Kidney epithelial cell (primary cell): ENCODE data around the gene FAM193B. TPM values are rescaled to one million over a fixed set of nuclear protein-coding genes. Genes with fewer than 3 reads are reported as not detected.

ENCODE experiments used
- DNase-seq: peaks from one replicate; pipeline ENCODE4 v3.0.0-alpha.2; 2010; ENCODE audit warnings: low read depth
- H3K27me3 ChIP-seq: 2 replicates; pipeline ENCODE4 v1.6.0; 2011; ENCODE audit warnings: low read length; ENCODE audit not compliant: control insufficient read depth, insufficient read depth
- H3K36me3 ChIP-seq: 2 replicates; pipeline ENCODE4 v1.5.1; 2011; ENCODE audit warnings: low read length; ENCODE audit not compliant: control insufficient read depth, insufficient read depth
- H3K4me3 ChIP-seq: 2 replicates; pipeline ENCODE4 v1.5.1; 2011; ENCODE audit warnings: low read depth, mild to moderate bottlenecking, control low read depth, low read length
- total RNA-seq: library from RNA; depleted of rRNA; stranded (reverse); fragments of >200 nt; gene quantifications from 2 replicates; pipeline ENCODE4 v1.2.3, GENCODE V29; 2015
- TF ChIP-seq, protein P1 (sequence below): IDR thresholded peaks from 2 replicates; pipeline ENCODE4 v1.5.1; 2011; ENCODE audit warnings: mild to moderate bottlenecking, moderate library complexity, low read length, control low read depth, inconsistent platforms; ENCODE audit not compliant: insufficient read depth, poor library complexity, severe bottlenecking

The FAM193B gene
- total RNA-seq, 1 donor from 2014 or later = 29.5 TPM

DNA sequence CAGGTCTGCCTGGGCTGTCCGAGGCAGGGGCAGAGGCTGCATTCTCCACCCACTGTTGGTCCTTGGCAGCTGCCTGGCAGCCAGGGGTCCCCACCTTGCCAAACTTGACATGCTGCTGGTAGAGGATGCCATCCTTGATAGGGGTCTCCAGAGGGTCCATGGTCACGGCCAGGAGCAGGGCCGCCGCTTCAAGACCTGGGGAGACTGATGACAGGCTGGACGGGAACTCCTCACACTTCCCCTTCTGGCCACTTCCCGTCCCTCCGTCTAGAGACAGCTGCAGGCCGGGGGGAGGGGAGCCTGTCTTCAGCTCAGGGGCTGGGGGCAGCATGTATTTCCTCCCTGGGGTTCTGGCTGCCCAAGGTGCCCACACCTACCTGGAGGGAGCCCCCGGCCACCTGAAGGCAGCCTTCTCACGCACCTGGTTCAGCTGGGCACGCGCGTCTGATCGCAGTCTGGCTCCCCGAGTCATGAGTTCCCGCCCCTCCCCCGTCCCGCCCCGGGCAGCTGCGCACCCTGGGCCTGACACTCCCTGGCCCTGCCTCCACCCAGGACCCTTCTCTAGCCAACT, 44.9 kb downstream of the FAM193B start, which contains the start of gene DOK3:
DOK3 (minus strand) TSS at position 446 of the 571 bp plus-strand sequence; CDS start at position 160, 286 bp downstream.
- Histone ChIP-seq H3K4me3 (no peak within 1 kb of the TSS), H3K36me3 (peaks cover 3% of the 10 kb centered on the region), H3K27me3 (no peaks in the 10 kb centered on the region)
- TF ChIP-seq, protein P1, sequence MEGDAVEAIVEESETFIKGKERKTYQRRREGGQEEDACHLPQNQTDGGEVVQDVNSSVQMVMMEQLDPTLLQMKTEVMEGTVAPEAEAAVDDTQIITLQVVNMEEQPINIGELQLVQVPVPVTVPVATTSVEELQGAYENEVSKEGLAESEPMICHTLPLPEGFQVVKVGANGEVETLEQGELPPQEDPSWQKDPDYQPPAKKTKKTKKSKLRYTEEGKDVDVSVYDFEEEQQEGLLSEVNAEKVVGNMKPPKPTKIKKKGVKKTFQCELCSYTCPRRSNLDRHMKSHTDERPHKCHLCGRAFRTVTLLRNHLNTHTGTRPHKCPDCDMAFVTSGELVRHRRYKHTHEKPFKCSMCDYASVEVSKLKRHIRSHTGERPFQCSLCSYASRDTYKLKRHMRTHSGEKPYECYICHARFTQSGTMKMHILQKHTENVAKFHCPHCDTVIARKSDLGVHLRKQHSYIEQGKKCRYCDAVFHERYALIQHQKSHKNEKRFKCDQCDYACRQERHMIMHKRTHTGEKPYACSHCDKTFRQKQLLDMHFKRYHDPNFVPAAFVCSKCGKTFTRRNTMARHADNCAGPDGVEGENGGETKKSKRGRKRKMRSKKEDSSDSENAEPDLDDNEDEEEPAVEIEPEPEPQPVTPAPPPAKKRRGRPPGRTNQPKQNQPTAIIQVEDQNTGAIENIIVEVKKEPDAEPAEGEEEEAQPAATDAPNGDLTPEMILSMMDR = no peak
- DNase-seq = no peak

DNA sequence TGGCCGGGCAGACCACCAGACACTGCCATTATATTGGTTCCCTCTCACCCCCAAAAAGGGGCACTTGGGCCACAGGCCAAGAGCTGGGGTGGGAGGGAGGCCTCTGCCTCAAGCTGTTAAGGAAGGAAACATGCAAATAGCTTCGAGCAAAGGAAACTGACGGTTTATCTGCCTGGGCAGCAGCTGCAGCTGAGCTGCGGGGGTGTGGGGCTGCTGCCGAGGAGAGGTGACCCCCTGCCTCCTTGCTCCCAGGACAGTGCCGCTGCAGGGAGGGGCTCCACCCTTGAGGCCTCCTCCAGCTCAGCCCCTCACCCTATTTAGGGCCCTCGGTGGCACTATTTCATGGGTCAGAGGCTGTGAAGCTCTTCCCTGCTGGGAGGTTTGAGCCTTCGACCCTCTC, 45.5 kb downstream of the FAM193B start:
- no peaks in the 10 kb centered on the region for H3K27me3 ChIP-seq
- peaks cover 3% of the 10 kb centered on the region for H3K36me3 ChIP-seq
- TF ChIP-seq, protein P1 = no peak
- H3K4me3 ChIP-seq = no peak overlapping the region
- no peak for DNase-seq

DNA sequence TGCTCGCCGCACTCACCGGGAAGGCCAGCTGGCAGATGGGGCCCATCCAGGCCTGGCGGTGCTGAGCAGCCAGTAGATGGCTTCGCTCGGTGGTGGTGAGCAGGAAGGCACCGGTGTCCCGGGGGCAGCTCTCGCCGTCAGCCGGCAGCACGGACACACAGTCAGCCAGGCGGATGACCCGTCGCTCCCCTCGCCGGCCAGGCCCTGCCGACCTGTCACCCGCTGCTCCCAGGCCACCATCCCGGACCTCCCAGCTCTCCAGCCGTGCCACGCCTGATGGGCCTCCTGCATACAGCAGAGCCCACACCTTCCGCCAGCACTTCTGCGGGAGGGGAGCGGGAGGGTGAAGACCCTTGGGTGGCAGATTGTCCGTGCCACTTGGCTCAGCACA, 46.1 kb downstream of the FAM193B start:
- Histone ChIP-seq H3K27me3 (no peaks in the 10 kb centered on the region), H3K36me3 (peaks cover 3% of the 10 kb centered on the region), H3K4me3 (no peak overlapping the region)
- no peak for DNase-seq
- TF ChIP-seq, protein P1 = no peak

GRCh38 chr5:177507596-177508220, 46.7 kb downstream of the FAM193B start:
- peaks cover 3% of the 10 kb centered on the region for H3K36me3 ChIP-seq

DNA sequence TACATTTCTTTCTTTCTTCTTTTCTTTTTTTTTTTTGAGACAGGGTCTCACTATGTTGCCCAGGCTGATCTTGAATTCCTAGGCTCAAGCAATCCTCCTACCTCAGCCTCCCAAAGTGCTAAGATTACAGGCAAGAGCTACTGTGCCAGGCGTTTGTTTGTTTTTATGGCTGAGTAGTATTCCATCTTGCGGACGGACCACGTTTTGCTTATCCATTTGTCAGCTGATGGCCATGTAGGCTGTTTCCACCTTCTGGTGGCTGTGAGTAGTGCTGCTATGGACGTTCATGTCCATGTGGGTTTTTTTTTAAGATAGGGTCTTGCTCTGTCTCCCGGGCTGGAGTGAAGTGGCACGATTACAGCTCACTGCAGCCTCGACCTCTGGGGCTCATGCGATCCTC, 47.2 kb downstream of the FAM193B start:
- no peak overlapping the region for H3K4me3 ChIP-seq
- no peaks in the 10 kb centered on the region for H3K27me3 ChIP-seq
- no peaks in the 10 kb centered on the region for H3K36me3 ChIP-seq
- no peak for DNase-seq
- TF ChIP-seq, protein P1 = no peak

More at GRCh38 chr5:177507596-177508220, 46.7 kb downstream of the FAM193B start:
- Histone ChIP-seq H3K4me3 (no peak overlapping the region), H3K27me3 (no peaks in the 10 kb centered on the region)
- no peak for DNase-seq
- TF ChIP-seq, protein P1 = no peak

DNA sequence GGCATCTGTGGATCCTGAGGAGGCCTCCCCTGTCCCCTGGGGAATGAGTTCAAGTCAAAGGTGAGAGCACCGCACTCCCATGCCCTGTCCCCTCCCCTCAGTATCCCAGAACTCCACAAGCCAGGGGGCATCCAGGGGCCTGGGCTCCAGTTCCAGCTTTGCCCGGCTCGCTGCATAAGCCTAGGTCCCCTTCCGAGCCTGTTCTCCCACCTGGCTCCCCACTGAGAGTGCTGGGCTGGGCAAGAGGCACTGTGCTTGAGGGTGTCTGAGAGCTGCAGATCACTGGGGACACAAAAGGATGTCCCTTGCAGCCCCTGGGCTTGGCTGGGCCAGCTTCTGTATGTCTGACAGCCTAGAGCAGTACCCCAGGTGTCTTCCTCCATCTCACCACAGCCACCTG, 49.3 kb downstream of the FAM193B start:
- no peak for DNase-seq
- Histone ChIP-seq H3K4me3 (no peak overlapping the region), H3K36me3 (no peaks in the 10 kb centered on the region), H3K27me3 (no peaks in the 10 kb centered on the region)
- TF ChIP-seq, protein P1 = no peak
